H9 (cell line): Measurements from ENCODE around the gene CPO. TPM values are rescaled to one million over a fixed set of nuclear protein-coding genes. Genes with fewer than 3 reads are reported as not detected.

Experiments
- DNase-seq: peaks from one replicate; pipeline ENCODE4 v3.0.0-alpha.2; 2017
- H2AFZ ChIP-seq: one replicate; pipeline ENCODE4 v1.6.1; 2013; ENCODE audit warnings: mild to moderate bottlenecking, low read length, control low read depth, moderate library complexity
- H2AK5ac ChIP-seq: 2 replicates; pipeline ENCODE4 v1.6.1; 2013; ENCODE audit warnings: low read length, control low read depth, mixed read lengths; ENCODE audit not compliant: insufficient read length
- H2BK120ac ChIP-seq: one replicate; pipeline ENCODE4 v1.6.1; 2013; ENCODE audit warnings: low read depth, mild to moderate bottlenecking, low read length, control low read depth, inconsistent platforms; ENCODE audit not compliant: poor library complexity, severe bottlenecking
- H2BK12ac ChIP-seq: 2 replicates; pipeline ENCODE4 v1.6.1; 2013; ENCODE audit warnings: low read length, control low read depth, mixed read lengths, low read depth; ENCODE audit not compliant: insufficient read length
- H2BK15ac ChIP-seq: 2 replicates; pipeline ENCODE4 v1.6.1; 2013; ENCODE audit warnings: low read depth, low read length, control low read depth
- H2BK20ac ChIP-seq: one replicate; pipeline ENCODE4 v1.6.1; 2013; ENCODE audit warnings: low read depth, mild to moderate bottlenecking, low read length, control low read depth, inconsistent platforms; ENCODE audit not compliant: poor library complexity, severe bottlenecking
- H2BK5ac ChIP-seq: 2 replicates; pipeline ENCODE4 v1.6.1; 2013; ENCODE audit warnings: low read length, control low read depth, mixed read lengths; ENCODE audit not compliant: insufficient read length
- H3K14ac ChIP-seq: 2 replicates; pipeline ENCODE4 v1.6.1; 2013; ENCODE audit warnings: low read length, control low read depth; ENCODE audit not compliant: insufficient read depth
- H3K18ac ChIP-seq: 2 replicates; pipeline ENCODE4 v1.6.1; 2013; ENCODE audit warnings: low read depth, mild to moderate bottlenecking, mixed read lengths, low read length, control low read depth; ENCODE audit not compliant: insufficient read length
- H3K23ac ChIP-seq: 2 replicates; pipeline ENCODE4 v1.6.1; 2013; ENCODE audit warnings: low read length, control low read depth, mixed read lengths, low read depth; ENCODE audit not compliant: insufficient read length
- H3K23me2 ChIP-seq: 2 replicates; pipeline ENCODE4 v1.6.1; 2013; ENCODE audit warnings: low read depth, mild to moderate bottlenecking, mixed read lengths, low read length, control low read depth; ENCODE audit not compliant: insufficient read length, poor library complexity, severe bottlenecking
- H3K27ac ChIP-seq: 2 replicates; pipeline ENCODE4 v1.5.1; 2013; ENCODE audit warnings: low read length, control low read depth, mixed read lengths, low read depth; ENCODE audit not compliant: insufficient read length
- H3K27me3 ChIP-seq: 2 replicates; pipeline ENCODE4 v1.6.1; 2013; ENCODE audit warnings: low read length, control low read depth, inconsistent platforms; ENCODE audit not compliant: insufficient read depth
- H3K4ac ChIP-seq: 2 replicates; pipeline ENCODE4 v1.6.1; 2013; ENCODE audit warnings: low read depth, mild to moderate bottlenecking, control low read depth, inconsistent platforms, low read length, moderate library complexity
- H3K4me1 ChIP-seq: 2 replicates; pipeline ENCODE4 v1.6.1; 2013; ENCODE audit warnings: low read length, control low read depth, inconsistent platforms; ENCODE audit not compliant: insufficient read depth
- H3K4me2 ChIP-seq: 2 replicates; pipeline ENCODE4 v1.6.1; 2013; ENCODE audit warnings: low read length, control low read depth, mixed read lengths; ENCODE audit not compliant: insufficient read length, insufficient read depth
- H3K56ac ChIP-seq: 2 replicates; pipeline ENCODE4 v1.6.1; 2013; ENCODE audit warnings: low read depth, mild to moderate bottlenecking, mixed read lengths, low read length, control low read depth; ENCODE audit not compliant: insufficient read length
- H3K79me1 ChIP-seq: 2 replicates; pipeline ENCODE4 v1.6.1; 2013; ENCODE audit warnings: low read depth, mild to moderate bottlenecking, moderate library complexity, low read length, control low read depth, inconsistent platforms; ENCODE audit not compliant: insufficient read depth, poor library complexity, severe bottlenecking
- H3K79me2 ChIP-seq: 2 replicates; pipeline ENCODE4 v1.6.1; 2013; ENCODE audit warnings: low read length, control low read depth, inconsistent platforms; ENCODE audit not compliant: insufficient read depth
- H3K9ac ChIP-seq: 2 replicates; pipeline ENCODE4 v1.6.1; 2013; ENCODE audit warnings: low read length, control low read depth, mixed read lengths; ENCODE audit not compliant: insufficient read length; ENCODE audit errors: extremely low read depth
- H3K9me3 ChIP-seq: one replicate; pipeline ENCODE4 v1.6.1; 2013; ENCODE audit warnings: low read depth, low read length, inconsistent platforms; ENCODE audit not compliant: control insufficient read depth
- H3T11ph ChIP-seq: one replicate; pipeline ENCODE4 v1.6.1; 2013; ENCODE audit warnings: mild to moderate bottlenecking, low read length, control low read depth, inconsistent platforms
- H4K20me1 ChIP-seq: one replicate; pipeline ENCODE4 v1.6.1; 2013; ENCODE audit not compliant: control insufficient read depth, insufficient read length, insufficient read depth
- H4K5ac ChIP-seq: 2 replicates; pipeline ENCODE4 v1.6.1; 2013; ENCODE audit warnings: low read depth, mild to moderate bottlenecking, mixed read lengths, low read length, control low read depth; ENCODE audit not compliant: insufficient read length
- H4K8ac ChIP-seq: replicated peaks from 2 replicates; pipeline ENCODE4 v1.6.1; 2013; ENCODE audit warnings: low read length, control low read depth, mixed read lengths, low read depth; ENCODE audit not compliant: insufficient read length
- H4K91ac ChIP-seq: 2 replicates; pipeline ENCODE4 v1.6.1; 2013; ENCODE audit warnings: low read depth, mild to moderate bottlenecking, moderate library complexity, mixed read lengths, low read length, control low read depth; ENCODE audit not compliant: insufficient read length
- H3K27ac Mint-ChIP-seq, 3 experiments: 2 replicates in 2 of 3; 3 replicates in 1 of 3; pipeline ENCODE4 v1.8.0; 2020 to 2021; ENCODE audit warnings: mixed read lengths in 3 of 3, mild to moderate bottlenecking in 1 of 3, moderate library complexity in 1 of 3
- H3K27me3 Mint-ChIP-seq: 2 replicates; pipeline ENCODE4 v1.8.0; 2021; ENCODE audit warnings: low read depth, mild to moderate bottlenecking, moderate library complexity, mixed read lengths
- H3K36me3 Mint-ChIP-seq, 3 experiments: 2 replicates in 2 of 3; 3 replicates in 1 of 3; pipeline ENCODE4 v1.8.0; 2020 to 2021; ENCODE audit warnings: low read depth in 3 of 3, mixed read lengths in 3 of 3; ENCODE audit not compliant: insufficient read depth in 1 of 3
- H3K4me1 Mint-ChIP-seq, 2 experiments: 2 replicates each; pipeline ENCODE4 v1.8.0; 2020; ENCODE audit warnings: mixed read lengths in 2 of 2
- H3K4me3 Mint-ChIP-seq, 2 experiments: 2 replicates in 1 of 2; 3 replicates in 1 of 2; pipeline ENCODE4 v1.8.0; 2020 to 2021; ENCODE audit warnings: mild to moderate bottlenecking in 2 of 2, mixed read lengths in 2 of 2, moderate library complexity in 1 of 2
- H3K9me3 Mint-ChIP-seq, 2 experiments: 2 replicates in 1 of 2; 3 replicates in 1 of 2; pipeline ENCODE4 v1.8.0; 2020; ENCODE audit warnings: mild to moderate bottlenecking in 2 of 2, mixed read lengths in 2 of 2, moderate library complexity in 1 of 2
- WGBS: extraction: QIAGEN DNeasy Blood & Tissue Kit; methylation state at CpG from one replicate; pipeline ENCODE4 v1.1.7; 2013; ENCODE audit warnings: missing lambda C conversion rate, low lambda C conversion rate, mixed read lengths; ENCODE audit not compliant: insufficient read length; ENCODE audit errors: extremely low coverage; 5-methylcytosine and 5-hydroxymethylcytosine counted together
- total RNA-seq: library from RNA; stranded (reverse); gene quantifications from 2 replicates; pipeline ENCODE4 v1.2.1, GENCODE V29; 2021
- TF ChIP-seq, protein P1 (sequence below): fragments of 200-600 bp; sonication (generic); conservative IDR thresholded peaks from 3 replicates; pipeline ENCODE4 v1.8.0; 2021; ENCODE audit warnings: antibody characterized with exemption, mild to moderate bottlenecking

The CPO gene
- total RNA-seq, 1 experiment from 2014 or later: 0.68 TPM

DNA sequence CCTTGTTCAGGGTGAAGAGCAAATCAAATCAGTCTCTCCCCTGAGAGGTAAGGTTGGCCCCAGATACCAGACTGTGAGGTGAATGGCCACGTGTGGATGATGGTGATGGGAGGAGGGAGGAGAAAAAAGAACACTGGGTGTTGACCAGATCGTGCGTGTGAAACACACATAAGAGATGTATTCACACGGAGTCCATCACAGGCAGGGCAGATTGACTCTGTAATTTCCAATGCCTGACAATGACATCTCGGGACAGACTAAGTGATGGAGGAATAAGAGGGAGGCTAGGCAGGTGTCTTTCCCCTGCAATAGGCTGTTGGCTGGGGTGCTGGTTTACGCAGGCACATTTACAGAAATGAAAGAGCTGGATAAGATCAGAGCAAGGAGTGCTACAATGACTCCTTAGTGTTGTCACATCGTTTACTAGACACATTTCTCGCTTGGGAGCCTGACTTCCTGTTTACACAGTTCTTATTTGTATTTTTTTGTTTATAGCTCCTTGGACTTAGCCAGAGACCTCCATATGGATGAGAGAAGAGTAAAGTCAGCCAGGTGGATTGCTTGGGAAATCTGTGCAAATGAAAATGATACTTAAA lies 43.1 kb downstream of the CPO start:
- Histone ChIP-seq H3K79me1 (no peaks in the 10 kb centered on the region), H3K9ac (no peak overlapping the region), H2BK12ac (peak overlapping the region; percentile 80), H4K91ac (no peak overlapping the region), H3K4me2 (no peak overlapping the region), H3T11ph (no peak overlapping the region), H3K27me3 (no peaks in the 10 kb centered on the region), H3K18ac (no peak overlapping the region), H2BK5ac (no peak overlapping the region), H3K14ac (no peak overlapping the region), H4K20me1 (no peaks in the 10 kb centered on the region), H4K8ac (no peak overlapping the region), H2AK5ac (no peak overlapping the region), H3K9me3 (no peaks in the 10 kb centered on the region), H3K23ac (no peak overlapping the region), H2BK20ac (no peak overlapping the region), H3K4me1 (peaks cover 9% of the 10 kb centered on the region; the same call in 1 of the 2 replicates), H4K5ac (no peak overlapping the region), H2BK120ac (no peak overlapping the region), H2AFZ (no peak overlapping the region), H3K79me2 (no peaks in the 10 kb centered on the region), H3K4ac (no peak overlapping the region), H3K56ac (no peak overlapping the region), H3K23me2 (no peaks in the 10 kb centered on the region), H2BK15ac (no peak overlapping the region), H3K27ac (no peak overlapping the region)
- no peak for DNase-seq
- H3K36me3 Mint-ChIP-seq: no peaks in the 10 kb centered on the region
- H3K27ac Mint-ChIP-seq: peak overlapping the region in 2 of 3 experiments; percentile 9 to 38; a peak in 2 of 7 replicates
- no CpG with 5 or more reads among the region's 8 CpGs for WGBS
- no peak overlapping the region for H3K4me3 Mint-ChIP-seq
- peaks cover 31 to 37% of the 10 kb centered on the region in 2 experiments for H3K4me1 Mint-ChIP-seq
- no peaks in the 10 kb centered on the region for H3K9me3 Mint-ChIP-seq
- no peaks in the 10 kb centered on the region for H3K27me3 Mint-ChIP-seq
- TF ChIP-seq, protein P1, sequence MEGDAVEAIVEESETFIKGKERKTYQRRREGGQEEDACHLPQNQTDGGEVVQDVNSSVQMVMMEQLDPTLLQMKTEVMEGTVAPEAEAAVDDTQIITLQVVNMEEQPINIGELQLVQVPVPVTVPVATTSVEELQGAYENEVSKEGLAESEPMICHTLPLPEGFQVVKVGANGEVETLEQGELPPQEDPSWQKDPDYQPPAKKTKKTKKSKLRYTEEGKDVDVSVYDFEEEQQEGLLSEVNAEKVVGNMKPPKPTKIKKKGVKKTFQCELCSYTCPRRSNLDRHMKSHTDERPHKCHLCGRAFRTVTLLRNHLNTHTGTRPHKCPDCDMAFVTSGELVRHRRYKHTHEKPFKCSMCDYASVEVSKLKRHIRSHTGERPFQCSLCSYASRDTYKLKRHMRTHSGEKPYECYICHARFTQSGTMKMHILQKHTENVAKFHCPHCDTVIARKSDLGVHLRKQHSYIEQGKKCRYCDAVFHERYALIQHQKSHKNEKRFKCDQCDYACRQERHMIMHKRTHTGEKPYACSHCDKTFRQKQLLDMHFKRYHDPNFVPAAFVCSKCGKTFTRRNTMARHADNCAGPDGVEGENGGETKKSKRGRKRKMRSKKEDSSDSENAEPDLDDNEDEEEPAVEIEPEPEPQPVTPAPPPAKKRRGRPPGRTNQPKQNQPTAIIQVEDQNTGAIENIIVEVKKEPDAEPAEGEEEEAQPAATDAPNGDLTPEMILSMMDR: no peak
